D721Med (cell line): ENCODE data around the gene GMDS.

Experiments used
- DNase-seq: peaks from one replicate; pipeline ENCODE4 v3.0.0; 2011; ENCODE audit warnings: low spot score; ENCODE audit not compliant: insufficient read length
- FAIRE-seq: peaks from 2 replicates; lab custom pipeline; 2011; peaks lifted over from hg19 to GRCh38; lab: Jason Lieb, UNC
- CTCF ChIP-seq: IDR thresholded peaks from 2 replicates; pipeline ENCODE4 v1.5.1; 2012; ENCODE audit warnings: mild to moderate bottlenecking, control low read depth; ENCODE audit not compliant: insufficient read depth; ENCODE audit errors: missing control alignments

The GMDS gene

GRCh38 chr6:1854296-1854695 is 391.1 kb downstream of the GMDS start:
- DNase-seq (no peak), FAIRE-seq (no peak)
- TF ChIP-seq CTCF: no peak

- DNase-seq: no peak
- no peak for FAIRE-seq
- no peak for TF ChIP-seq CTCF
Observed at GRCh38 chr6:1853761-1854160, 391.6 kb downstream of the GMDS start.

- no peak for TF ChIP-seq CTCF
- FAIRE-seq (no peak), DNase-seq (no peak)
Observed at GRCh38 chr6:1851681-1852456, 393.5 kb downstream of the GMDS start.

GRCh38 chr6:1850840-1851157 is 394.6 kb downstream of the GMDS start:
- no peak for DNase-seq
- TF ChIP-seq CTCF: no peak
- FAIRE-seq: no peak

GRCh38 chr6:1850121-1850839 is 395.1 kb downstream of the GMDS start:
- no peak for TF ChIP-seq CTCF
- FAIRE-seq (no peak), DNase-seq (no peak)

GRCh38 chr6:1849691-1850090 is 395.7 kb downstream of the GMDS start:
- DNase-seq (no peak), FAIRE-seq (no peak)
- TF ChIP-seq CTCF: no peak

GRCh38 chr6:1848752-1849151 is 396.7 kb downstream of the GMDS start:
- TF ChIP-seq CTCF: no peak
- no peak for FAIRE-seq

More at GRCh38 chr6:1848752-1849151, 396.7 kb downstream of the GMDS start:
- no peak for DNase-seq
